Measurements from ENCODE around the gene CFTR. TPM values are rescaled to one million over a fixed set of nuclear protein-coding genes. Genes with fewer than 3 reads are reported as not detected.

CFTR gene
- total and polyA plus RNA-seq, 2 of the 4 experiments (the other 2 are of a cell fraction) = 0.18 to 0.21 TPM

- H2BK20ac ChIP-seq (ENCODE audit: low read depth, low read length) = no peak overlapping the region
- POLR2A ChIA-PET (ENCODE audit: unreplicated experiment) = no interaction called here
- TF ChIP-seq MXI1 (IDR thresholded peaks at IDR 0.05; ENCODE audit: borderline replicate concordance, low read depth, low read length) (no peak), NFE2L2 (IDR thresholded peaks at IDR 0.05; ENCODE audit: low read depth, low read length) (no peak), RAD21 (IDR thresholded peaks at IDR 0.05; ENCODE audit: low read length) (no peak), MAFK (IDR thresholded peaks at IDR 0.05; ENCODE audit: low read depth, low read length) (no peak), SMC3 (IDR thresholded peaks at IDR 0.05; ENCODE audit: low read depth, low read length) (no peak), RFX5 (IDR thresholded peaks at IDR 0.05; ENCODE audit: low read depth, low read length) (no peak), BHLHE40 (IDR thresholded peaks at IDR 0.05; ENCODE audit: low read depth, low read length) (no peak), RCOR1 (IDR thresholded peaks at IDR 0.05; ENCODE audit: insufficient replicate concordance, low read length) (no peak), MAZ (IDR thresholded peaks at IDR 0.05; ENCODE audit: borderline replicate concordance, low read depth, low read length) (no peak), FOS (IDR thresholded peaks at IDR 0.05; ENCODE audit: low read depth, low read length) (no peak), POLR2A (IDR thresholded peaks at IDR 0.05; ENCODE audit: low read depth, low read length) (no peak), CEBPB (IDR thresholded peaks at IDR 0.05; ENCODE audit: low read depth, low read length) (no peak), ELK1 (IDR thresholded peaks at IDR 0.05; ENCODE audit: borderline replicate concordance, low read depth, low read length) (no peak), CTCF (conservative IDR thresholded peaks at IDR 0.05; ENCODE audit: low read depth, low read length) (no peak), CHD1 (IDR thresholded peaks at IDR 0.05; ENCODE audit: low read depth, low read length) (no peak), USF2 (IDR thresholded peaks at IDR 0.05; ENCODE audit: low read depth, low read length) (no peak)
- H3K4ac ChIP-seq (ENCODE audit: low read depth, low read length) = no peak overlapping the region
- in situ Hi-C loops (cut with MboI; ENCODE audit: low sequenced_read_pairs) (no loop called here), dilution Hi-C loops (cut with HindIII; ENCODE audit: low sequenced_read_pairs, unreplicated experiment) (no loop called here), intact Hi-C loops (cut with micrococcal nuclease) (no loop called here)
- H4K5ac ChIP-seq (ENCODE audit: low read depth, low read length) = no peak overlapping the region
- no peak overlapping the region for H2BK5ac ChIP-seq (ENCODE audit: low read depth, low read length, poor library complexity, severe bottlenecking)
- CTCF ChIA-PET = no interaction called here
- H3K79me1 ChIP-seq (ENCODE audit: low read depth in 1 of 2, low read length in 2 of 2) = no peaks in the 10 kb centered on the region
- H3K9me3 ChIP-seq (ENCODE audit: control insufficient read depth, insufficient read depth, low read length) = no peaks in the 10 kb centered on the region
- no peaks in the 10 kb centered on the region for H3K4me1 ChIP-seq (ENCODE audit: control insufficient read depth, insufficient read depth, low read length)
- no peak overlapping the region for H3K14ac ChIP-seq (replicated peaks; ENCODE audit: low read depth, low read length)
- H3K9me1 ChIP-seq (ENCODE audit: insufficient read depth, low read length) = no peaks in the 10 kb centered on the region
- H3K36me3 ChIP-seq (ENCODE audit: control insufficient read depth, insufficient read depth, low read length) = no peaks in the 10 kb centered on the region
- H3K56ac ChIP-seq (ENCODE audit: extremely low read depth, insufficient read depth, low read length) = no peak overlapping the region
- H4K20me1 ChIP-seq (ENCODE audit: insufficient read depth, low read length) = no peaks in the 10 kb centered on the region
- H3K18ac ChIP-seq (ENCODE audit: low read depth, low read length) = no peak overlapping the region
- no CpG with 5 or more reads among the region's 1 CpG for WGBS, 2 experiments (ENCODE audit: extremely low coverage in 2 of 2, insufficient read length in 1 of 2)
- BruUV-seq (replicated peaks) = no TSS peak
- no peak overlapping the region for H3K4me2 ChIP-seq (ENCODE audit: low read depth, low read length)
- no peak overlapping the region for H4K8ac ChIP-seq (ENCODE audit: low read depth in 2 of 2, low read length in 2 of 2)
- no peak overlapping the region for H2AK5ac ChIP-seq (ENCODE audit: low read depth, low read length)
- H2AK9ac ChIP-seq (replicated peaks; ENCODE audit: low read depth, low read length, poor library complexity) = no peak overlapping the region
- H3K4me3 ChIP-seq (ENCODE audit: insufficient read depth, low read depth, low read length) = no peak overlapping the region
- no peak for ATAC-seq (ENCODE audit: low read depth)
- H4K91ac ChIP-seq (ENCODE audit: insufficient read depth, low read depth, low read length) = no peak overlapping the region
- H3K27me3 ChIP-seq (ENCODE audit: control insufficient read depth, insufficient read depth, low read length) = no peaks in the 10 kb centered on the region
- no peak overlapping the region for H3K27ac ChIP-seq (ENCODE audit: insufficient read depth, low read length)
- H2BK15ac ChIP-seq (ENCODE audit: low read depth, low read length) = no peak overlapping the region
- no peak for DNase-seq
- H2BK120ac ChIP-seq (ENCODE audit: low read depth, low read length) = no peak overlapping the region
- no peak overlapping the region for H3K23ac ChIP-seq (ENCODE audit: low read depth, low read length)
- no peak overlapping the region for H2AFZ ChIP-seq (replicated peaks; ENCODE audit: low read length, poor library complexity)
- H3K9ac ChIP-seq (ENCODE audit: low read depth, low read length) = no peak overlapping the region
Observed at GRCh38 chr7:117508676-117509075, 28.9 kb downstream of the CFTR start.
